ENCODE results near the gene POLR1A. TPM values are rescaled to one million over a fixed set of nuclear protein-coding genes. Genes with fewer than 3 reads are reported as not detected.

POLR1A gene
- total RNA-seq, 1 donor from 2014 or later, result 17.2 TPM

DNA sequence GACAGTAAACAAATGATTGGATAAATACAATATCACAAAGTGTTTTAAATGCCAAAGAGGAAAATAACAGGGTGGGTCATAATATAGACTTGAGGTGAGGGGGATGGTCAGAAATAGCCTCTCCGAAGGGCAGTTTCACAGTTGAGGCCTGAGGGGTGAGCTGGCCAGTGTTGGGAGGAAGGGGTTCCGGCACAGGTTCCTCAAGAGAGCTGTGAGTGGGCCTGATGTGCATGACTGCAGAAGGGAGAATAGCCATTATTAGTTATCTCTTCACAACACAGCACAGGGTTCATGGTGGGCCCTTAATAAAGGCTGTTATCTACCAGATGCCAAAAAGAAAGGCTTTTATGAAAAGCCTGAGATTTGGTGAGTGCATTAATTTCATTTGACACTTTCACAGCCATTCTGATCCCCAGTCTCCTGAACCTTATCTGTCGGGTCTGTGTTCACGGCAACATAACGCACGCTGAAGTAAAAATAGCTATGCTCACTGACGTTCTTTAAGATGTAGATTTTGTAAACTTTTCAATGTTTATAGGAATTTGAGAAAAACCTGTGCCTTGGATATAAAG is 39.6 kb downstream of the POLR1A start:
- TF ChIP-seq POLR2A (IDR thresholded peaks at IDR 0.05) (no peak), POLR2AphosphoS5 (IDR thresholded peaks at IDR 0.05; ENCODE audit: insufficient read depth in 1 of 2, low read depth in 1 of 2) (no peak)
- TF ChIP-seq, protein P1, sequence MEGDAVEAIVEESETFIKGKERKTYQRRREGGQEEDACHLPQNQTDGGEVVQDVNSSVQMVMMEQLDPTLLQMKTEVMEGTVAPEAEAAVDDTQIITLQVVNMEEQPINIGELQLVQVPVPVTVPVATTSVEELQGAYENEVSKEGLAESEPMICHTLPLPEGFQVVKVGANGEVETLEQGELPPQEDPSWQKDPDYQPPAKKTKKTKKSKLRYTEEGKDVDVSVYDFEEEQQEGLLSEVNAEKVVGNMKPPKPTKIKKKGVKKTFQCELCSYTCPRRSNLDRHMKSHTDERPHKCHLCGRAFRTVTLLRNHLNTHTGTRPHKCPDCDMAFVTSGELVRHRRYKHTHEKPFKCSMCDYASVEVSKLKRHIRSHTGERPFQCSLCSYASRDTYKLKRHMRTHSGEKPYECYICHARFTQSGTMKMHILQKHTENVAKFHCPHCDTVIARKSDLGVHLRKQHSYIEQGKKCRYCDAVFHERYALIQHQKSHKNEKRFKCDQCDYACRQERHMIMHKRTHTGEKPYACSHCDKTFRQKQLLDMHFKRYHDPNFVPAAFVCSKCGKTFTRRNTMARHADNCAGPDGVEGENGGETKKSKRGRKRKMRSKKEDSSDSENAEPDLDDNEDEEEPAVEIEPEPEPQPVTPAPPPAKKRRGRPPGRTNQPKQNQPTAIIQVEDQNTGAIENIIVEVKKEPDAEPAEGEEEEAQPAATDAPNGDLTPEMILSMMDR (IDR thresholded peaks at IDR 0.05), result no peak
- H3K9me3 ChIP-seq, result no peaks in the 10 kb centered on the region
- intact Hi-C loops (cut with DNase I), result no loop called here
- H3K36me3 ChIP-seq, result peaks cover 0 to 31% of the 10 kb centered on the region in 2 donors
- no peak for DNase-seq (ENCODE audit: extremely low spot score in 2 of 2)
- H3K4me3 ChIP-seq, result no peak overlapping the region
- H3K27ac ChIP-seq, result peak overlapping the region; percentile 52
- peaks cover 5% of the 10 kb centered on the region for H3K4me1 ChIP-seq
- no peaks in the 10 kb centered on the region for H3K27me3 ChIP-seq

DNA sequence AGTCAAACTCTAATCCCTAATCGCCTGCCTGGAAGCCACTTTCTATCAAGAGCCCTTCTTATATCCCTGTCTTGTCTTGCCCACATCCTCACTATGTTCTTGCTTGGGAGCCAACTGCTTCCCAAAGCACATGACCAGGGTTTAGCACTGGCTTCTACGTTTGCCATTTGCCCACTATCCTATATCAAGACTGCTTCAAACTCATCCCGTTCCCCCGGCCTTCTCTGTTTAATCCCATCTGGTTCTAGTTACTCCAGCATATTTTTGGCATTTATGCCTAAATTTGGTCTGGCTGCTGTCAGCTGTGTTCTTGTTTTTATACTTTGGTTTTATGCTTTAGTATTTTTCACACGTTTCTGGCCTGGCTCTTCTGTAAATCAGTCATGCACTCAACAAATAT is 40.2 kb downstream of the POLR1A start:
- no peaks in the 10 kb centered on the region for H3K27me3 ChIP-seq
- peak overlapping the region; percentile 52 for H3K27ac ChIP-seq
- peaks cover 0 to 28% of the 10 kb centered on the region in 2 donors for H3K36me3 ChIP-seq
- H3K9me3 ChIP-seq, result no peaks in the 10 kb centered on the region
- peaks cover 5% of the 10 kb centered on the region for H3K4me1 ChIP-seq
- DNase-seq (ENCODE audit: extremely low spot score in 2 of 2), result no peak
- intact Hi-C loops (cut with DNase I), result no loop called here
- no peak for TF ChIP-seq POLR2A (IDR thresholded peaks at IDR 0.05)
- TF ChIP-seq, protein P1 (IDR thresholded peaks at IDR 0.05), result no peak
- no peak for TF ChIP-seq POLR2AphosphoS5 (IDR thresholded peaks at IDR 0.05; ENCODE audit: insufficient read depth in 1 of 2, low read depth in 1 of 2)
- H3K4me3 ChIP-seq, result no peak overlapping the region

DNA sequence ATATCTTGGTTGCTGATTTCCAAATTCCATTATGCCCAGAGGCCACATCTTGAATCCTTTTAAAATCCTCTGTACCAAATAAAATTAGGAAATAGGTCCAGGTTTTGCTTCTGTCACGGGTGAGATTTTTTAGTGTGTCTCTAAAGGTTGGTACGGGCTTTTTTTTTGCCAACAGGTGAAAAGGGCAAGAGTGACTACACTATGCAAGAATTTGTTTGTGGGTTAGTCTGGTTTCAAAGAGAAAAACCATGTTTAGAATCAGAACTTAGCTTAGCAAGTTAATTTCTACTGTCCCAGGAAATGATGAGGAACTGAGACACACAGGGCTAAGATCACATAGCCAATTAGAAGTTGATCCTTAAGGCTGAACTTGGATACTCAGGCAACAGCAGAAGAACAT is 41.7 kb downstream of the POLR1A start:
- intact Hi-C loops (cut with DNase I), result no loop called here

DNA sequence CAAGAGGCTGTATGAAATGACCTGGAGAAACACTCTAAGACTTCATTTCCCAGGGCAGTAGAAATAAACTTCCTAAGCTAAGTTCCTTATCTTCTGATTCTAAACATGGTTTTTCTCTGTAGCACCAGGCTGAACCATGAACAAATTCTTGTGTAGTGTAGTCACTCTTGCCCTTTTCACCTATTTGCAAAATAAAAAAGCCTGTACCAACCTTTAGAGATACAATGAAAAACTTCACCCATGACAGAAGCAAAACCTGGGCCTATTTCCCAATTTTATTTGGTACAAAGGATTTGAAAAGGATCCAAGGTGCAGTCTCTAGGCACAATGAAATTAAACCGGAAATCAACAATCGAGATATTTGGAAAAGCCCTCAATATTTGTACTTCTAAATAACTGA is 43.6 kb downstream of the POLR1A start:
- Histone ChIP-seq H3K36me3 (peaks cover 0 to 10% of the 10 kb centered on the region in 2 donors), H3K27ac (no peak overlapping the region), H3K4me1 (peaks cover 5% of the 10 kb centered on the region), H3K4me3 (no peak overlapping the region), H3K9me3 (no peaks in the 10 kb centered on the region), H3K27me3 (no peaks in the 10 kb centered on the region)
- TF ChIP-seq, protein P1 (IDR thresholded peaks at IDR 0.05), result no peak
- TF ChIP-seq POLR2A (IDR thresholded peaks at IDR 0.05) (no peak), POLR2AphosphoS5 (IDR thresholded peaks at IDR 0.05; ENCODE audit: insufficient read depth in 1 of 2, low read depth in 1 of 2) (no peak)
- intact Hi-C loops (cut with DNase I), result no loop called here
- no peak for DNase-seq (ENCODE audit: extremely low spot score in 2 of 2)

More for the DNA sequence above, 41.7 kb downstream of the POLR1A start:
- no peaks in the 10 kb centered on the region for H3K9me3 ChIP-seq
- no peak overlapping the region for H3K4me3 ChIP-seq
- TF ChIP-seq POLR2AphosphoS5 (IDR thresholded peaks at IDR 0.05; ENCODE audit: insufficient read depth in 1 of 2, low read depth in 1 of 2) (no peak), POLR2A (IDR thresholded peaks at IDR 0.05) (no peak)
- TF ChIP-seq, protein P1 (IDR thresholded peaks at IDR 0.05), result no peak
- H3K27me3 ChIP-seq, result no peaks in the 10 kb centered on the region
- H3K36me3 ChIP-seq, result peaks cover 0 to 15% of the 10 kb centered on the region in 2 donors
- no peak for DNase-seq (ENCODE audit: extremely low spot score in 2 of 2)
- H3K27ac ChIP-seq, result no peak overlapping the region
- H3K4me1 ChIP-seq, result peaks cover 5% of the 10 kb centered on the region

DNA sequence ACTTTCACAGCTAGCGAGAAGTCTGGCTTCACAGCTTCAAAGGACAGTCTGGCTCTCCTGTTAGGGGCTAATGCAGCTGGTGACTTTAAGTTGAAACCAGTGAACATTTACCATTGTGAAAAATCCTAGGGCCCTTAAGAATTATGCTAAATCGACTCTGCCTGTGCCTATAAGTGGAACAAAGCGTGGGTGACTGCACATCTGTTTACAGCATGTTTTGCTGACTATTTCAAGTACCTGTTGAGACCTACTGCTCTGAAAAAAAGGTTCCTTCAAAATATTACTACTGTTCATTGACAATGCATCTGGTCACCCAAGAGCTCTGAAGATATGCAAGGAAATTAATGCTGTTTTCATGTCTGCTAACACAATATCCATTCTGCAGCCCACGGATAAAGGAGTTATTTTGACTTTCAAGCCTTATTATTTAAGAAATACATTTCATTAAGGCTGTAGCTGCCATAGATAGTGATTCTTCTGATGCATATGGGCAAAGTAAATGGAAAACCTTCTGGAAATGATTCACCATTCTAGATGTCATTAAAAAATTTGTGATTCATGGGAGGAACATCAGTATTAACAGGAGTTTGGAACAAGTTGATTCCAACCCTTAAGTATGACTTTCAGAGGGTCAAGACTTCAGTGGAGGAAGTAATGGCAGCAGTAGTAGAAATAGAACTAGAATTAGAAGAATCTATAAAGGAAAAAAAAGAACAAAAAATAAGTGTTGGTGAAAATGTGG is 48.9 kb downstream of the POLR1A start:
- no peaks in the 10 kb centered on the region for H3K9me3 ChIP-seq
- intact Hi-C loops (cut with DNase I), result no loop called here
- H3K27me3 ChIP-seq, result no peaks in the 10 kb centered on the region
- DNase-seq (ENCODE audit: extremely low spot score in 2 of 2), result no peak
- peaks cover 0 to 26% of the 10 kb centered on the region in 2 donors for H3K36me3 ChIP-seq
- no peak overlapping the region for H3K27ac ChIP-seq
- H3K4me3 ChIP-seq, result no peak overlapping the region
- TF ChIP-seq POLR2A (IDR thresholded peaks at IDR 0.05) (no peak), POLR2AphosphoS5 (IDR thresholded peaks at IDR 0.05; ENCODE audit: insufficient read depth in 1 of 2, low read depth in 1 of 2) (no peak)
- TF ChIP-seq, protein P1 (IDR thresholded peaks at IDR 0.05), result no peak
- H3K4me1 ChIP-seq, result no peaks in the 10 kb centered on the region
